ENCODE measurements around the gene CCDC102A. TPM values are rescaled to one million over a fixed set of nuclear protein-coding genes. Genes with fewer than 3 reads are reported as not detected.

CCDC102A gene
- total RNA-seq, 1 donor from 2014 or later: 11.3 TPM

DNA sequence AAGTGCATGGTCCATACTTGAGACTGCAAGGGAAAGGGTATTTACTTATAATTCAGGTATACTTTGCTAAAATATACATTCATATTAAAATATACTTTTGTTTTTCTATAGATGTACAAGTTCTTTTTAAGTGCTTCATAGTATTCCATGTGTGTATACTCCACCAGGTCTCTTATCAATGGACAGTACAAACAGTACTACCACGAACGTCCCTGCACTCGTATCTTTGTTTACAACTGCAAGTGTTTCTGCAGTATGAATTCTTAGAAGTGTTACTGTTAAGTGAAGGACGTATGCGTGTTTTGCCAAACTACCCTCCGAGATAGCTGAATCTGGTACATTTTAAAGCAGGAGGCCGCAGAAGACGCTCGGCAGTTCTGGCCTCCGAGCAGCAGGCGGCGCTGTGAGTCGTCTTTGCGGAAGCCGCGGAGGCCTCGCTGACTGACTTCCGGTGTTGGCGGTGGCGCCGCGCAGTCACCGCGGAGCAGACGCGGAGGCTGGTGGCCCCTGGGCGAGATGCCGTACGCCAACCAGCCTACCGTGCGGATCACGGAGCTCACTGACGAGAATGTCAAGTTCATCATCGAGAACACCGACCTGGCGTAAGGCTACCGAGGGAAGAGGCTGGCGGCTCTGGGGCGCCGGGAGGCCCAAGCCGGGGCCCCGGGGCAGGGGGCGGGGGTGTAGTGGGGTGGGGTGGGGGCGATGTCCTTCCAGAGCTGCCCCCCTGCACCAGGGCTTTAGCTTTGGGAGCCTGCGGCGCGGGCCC lies 74.0 kb downstream of the CCDC102A start, which contains the start of gene POLR2C:
Gene POLR2C (plus strand): TSS at position 471 of the 769 bp plus-strand sequence. CDS start 46 bp downstream, at position 517.
- H3K36me3 ChIP-seq: peaks cover 74% of the 10 kb centered on the region
- H3K4me1 ChIP-seq: peaks cover 40% of the 10 kb centered on the region
- peak; percentile 89 for DNase-seq
- no peaks in the 10 kb centered on the region for H3K9me3 ChIP-seq (replicated peaks)
- H3K27ac ChIP-seq (replicated peaks): peak within 1 kb of the TSS; percentile 88
- H3K27me3 ChIP-seq (ENCODE audit: low read depth): no peaks in the 10 kb centered on the region
- intact Hi-C loops (cut with micrococcal nuclease): no loop called here
- TF ChIP-seq, protein P1, sequence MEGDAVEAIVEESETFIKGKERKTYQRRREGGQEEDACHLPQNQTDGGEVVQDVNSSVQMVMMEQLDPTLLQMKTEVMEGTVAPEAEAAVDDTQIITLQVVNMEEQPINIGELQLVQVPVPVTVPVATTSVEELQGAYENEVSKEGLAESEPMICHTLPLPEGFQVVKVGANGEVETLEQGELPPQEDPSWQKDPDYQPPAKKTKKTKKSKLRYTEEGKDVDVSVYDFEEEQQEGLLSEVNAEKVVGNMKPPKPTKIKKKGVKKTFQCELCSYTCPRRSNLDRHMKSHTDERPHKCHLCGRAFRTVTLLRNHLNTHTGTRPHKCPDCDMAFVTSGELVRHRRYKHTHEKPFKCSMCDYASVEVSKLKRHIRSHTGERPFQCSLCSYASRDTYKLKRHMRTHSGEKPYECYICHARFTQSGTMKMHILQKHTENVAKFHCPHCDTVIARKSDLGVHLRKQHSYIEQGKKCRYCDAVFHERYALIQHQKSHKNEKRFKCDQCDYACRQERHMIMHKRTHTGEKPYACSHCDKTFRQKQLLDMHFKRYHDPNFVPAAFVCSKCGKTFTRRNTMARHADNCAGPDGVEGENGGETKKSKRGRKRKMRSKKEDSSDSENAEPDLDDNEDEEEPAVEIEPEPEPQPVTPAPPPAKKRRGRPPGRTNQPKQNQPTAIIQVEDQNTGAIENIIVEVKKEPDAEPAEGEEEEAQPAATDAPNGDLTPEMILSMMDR (IDR thresholded peaks at IDR 0.05; ENCODE audit: borderline replicate concordance): peak; percentile 98
- peak within 1 kb of the TSS; percentile 94 for H3K4me3 ChIP-seq

Other genes with a start within 250 kb of the CCDC102A start
- gene CCL22, start 177.8 kb downstream of the CCDC102A start, total RNA-seq: not detected
- 11.7 TPM for gene CX3CL1, start 164.1 kb downstream of the CCDC102A start, total RNA-seq
- not detected for gene CCL17, start 131.8 kb downstream of the CCDC102A start, total RNA-seq
- gene CIAPIN1, start 89.2 kb downstream of the CCDC102A start, total RNA-seq: 43.2 TPM
- 234 TPM for gene COQ9, start 89.1 kb downstream of the CCDC102A start, total RNA-seq
- 47.6 TPM for gene POLR2C, start 73.9 kb downstream of the CCDC102A start, total RNA-seq
- gene DOK4, start 50.1 kb downstream of the CCDC102A start, total RNA-seq: 10.0 TPM
- not detected for gene ADGRG5, start 6.1 kb upstream of the CCDC102A start, total RNA-seq
- 21.3 TPM for gene ADGRG1, start 92.1 kb upstream of the CCDC102A start, total RNA-seq
- gene ADGRG3, start 131.7 kb upstream of the CCDC102A start, total RNA-seq: 0.36 TPM
- not detected for gene DRC7, start 158.2 kb upstream of the CCDC102A start, total RNA-seq
- 11.2 TPM for gene KATNB1, start 199.2 kb upstream of the CCDC102A start, total RNA-seq